Stimulated activated CD8-positive, alpha-beta memory T cell treated with anti-CD3 and anti-CD28 coated beads, Interleukin-4, amount 100 ng/mL, for 1 hour (primary cell): Measurements from ENCODE around the gene PGBD5.

ENCODE experiments used
- DNase-seq, 2 donors: peaks; one replicate each; pipeline ENCODE4 v3.0.0-alpha.2; 2020; ENCODE audit warnings: low read depth in 2 of 2, low spot score in 1 of 2

The PGBD5 gene

GRCh38 chr1:230398856-230399255, 27.3 kb downstream of the PGBD5 start:
- DNase-seq = no peak

DNA sequence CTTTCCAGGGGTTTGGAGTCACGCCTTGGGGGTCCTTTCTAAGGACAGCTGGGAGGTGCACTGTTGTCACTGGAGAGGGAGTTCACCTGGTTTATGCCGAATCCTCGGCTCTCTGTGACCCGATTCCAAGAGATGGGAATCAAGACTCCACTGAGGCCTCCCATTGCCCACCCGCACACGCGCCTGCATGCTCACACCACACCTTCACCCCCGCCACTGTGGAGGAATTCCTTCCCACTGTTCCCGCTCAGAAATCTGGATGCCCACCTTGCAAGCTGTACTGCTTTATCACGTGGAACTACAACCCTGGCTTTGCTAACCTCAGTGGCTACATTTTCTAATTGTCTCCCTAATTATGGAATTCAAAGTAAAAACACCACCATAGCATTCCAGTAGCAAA, 29.2 kb downstream of the PGBD5 start:
- no peak for DNase-seq

DNA sequence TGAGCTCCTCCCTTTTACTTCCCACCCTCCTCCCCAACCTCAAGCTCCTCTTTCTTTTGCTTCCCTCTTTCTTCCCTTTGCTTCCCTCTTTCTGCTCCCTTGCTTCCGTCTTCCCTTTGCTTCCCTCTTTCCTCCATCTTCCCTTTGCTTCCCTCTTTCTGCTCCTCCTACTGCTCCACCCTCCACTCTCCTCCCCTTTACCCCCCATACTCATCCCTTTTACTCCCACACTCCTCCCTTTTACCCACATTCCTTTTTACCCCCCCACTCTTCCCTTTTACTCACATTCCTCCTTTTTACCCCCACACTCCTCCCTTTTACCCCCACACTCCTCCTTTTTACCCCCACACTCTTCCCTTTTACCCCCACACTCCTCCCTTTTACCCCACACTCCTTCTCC, 30.2 kb downstream of the PGBD5 start:
- DNase-seq = no peak

DNA sequence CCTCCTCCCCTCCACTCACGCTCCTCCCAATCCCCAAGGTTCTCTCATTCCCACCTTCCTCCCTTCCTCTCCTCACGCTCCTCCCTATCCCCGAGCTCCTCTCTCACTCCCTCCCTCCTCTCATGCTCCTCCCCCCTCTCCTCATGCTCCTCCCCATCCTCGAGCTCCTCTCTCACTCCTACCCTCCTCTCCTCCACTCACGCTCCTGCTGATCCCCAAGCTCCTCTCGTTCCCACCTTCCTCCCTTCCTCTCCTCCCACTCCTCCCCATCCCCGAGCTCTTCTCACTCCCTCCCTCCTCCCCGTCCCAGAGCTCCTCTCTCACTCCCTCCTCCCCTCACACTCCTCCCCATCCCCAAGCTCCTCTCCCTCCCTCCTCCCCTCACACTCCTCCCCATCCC, 31.4 kb downstream of the PGBD5 start:
- no peak for DNase-seq

- DNase-seq = no peak
Measured at GRCh38 chr1:230394134-230394533, 32.0 kb downstream of the PGBD5 start.

- no peak for DNase-seq
Measured at GRCh38 chr1:230393722-230394121, 32.4 kb downstream of the PGBD5 start.

DNA sequence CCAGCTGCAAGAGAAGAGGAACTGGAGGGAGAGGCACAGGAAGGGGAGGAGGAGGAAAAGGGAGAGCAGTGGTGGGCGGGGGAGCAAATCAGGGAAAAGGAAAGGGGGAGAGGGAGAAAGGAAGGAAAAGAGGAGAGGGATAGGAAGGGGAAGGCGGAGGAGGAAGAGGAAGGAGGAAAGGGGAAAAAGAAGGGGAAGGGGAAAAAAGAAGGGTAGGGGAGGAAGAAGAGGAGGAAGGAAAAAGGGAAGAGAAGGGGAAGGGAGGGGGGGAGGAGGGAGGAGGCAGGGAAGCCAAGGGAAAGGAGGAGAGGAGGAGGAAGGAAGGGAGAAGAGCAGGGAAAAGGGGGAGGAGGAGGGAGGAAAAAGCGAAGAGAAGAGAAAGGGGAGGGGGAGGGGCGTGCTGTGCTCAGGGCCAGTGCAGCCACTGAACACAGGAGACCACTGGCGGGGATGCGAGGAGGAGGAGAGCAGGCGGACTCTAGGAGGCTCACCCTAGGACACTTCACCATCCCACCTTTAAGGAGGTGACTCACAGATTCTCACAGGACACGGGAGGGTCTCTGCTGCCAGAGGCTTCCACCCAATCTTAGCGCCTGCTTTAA, 33.1 kb downstream of the PGBD5 start:
- DNase-seq = no peak

GRCh38 chr1:230392536-230392909, 33.6 kb downstream of the PGBD5 start:
- DNase-seq = no peak

DNA sequence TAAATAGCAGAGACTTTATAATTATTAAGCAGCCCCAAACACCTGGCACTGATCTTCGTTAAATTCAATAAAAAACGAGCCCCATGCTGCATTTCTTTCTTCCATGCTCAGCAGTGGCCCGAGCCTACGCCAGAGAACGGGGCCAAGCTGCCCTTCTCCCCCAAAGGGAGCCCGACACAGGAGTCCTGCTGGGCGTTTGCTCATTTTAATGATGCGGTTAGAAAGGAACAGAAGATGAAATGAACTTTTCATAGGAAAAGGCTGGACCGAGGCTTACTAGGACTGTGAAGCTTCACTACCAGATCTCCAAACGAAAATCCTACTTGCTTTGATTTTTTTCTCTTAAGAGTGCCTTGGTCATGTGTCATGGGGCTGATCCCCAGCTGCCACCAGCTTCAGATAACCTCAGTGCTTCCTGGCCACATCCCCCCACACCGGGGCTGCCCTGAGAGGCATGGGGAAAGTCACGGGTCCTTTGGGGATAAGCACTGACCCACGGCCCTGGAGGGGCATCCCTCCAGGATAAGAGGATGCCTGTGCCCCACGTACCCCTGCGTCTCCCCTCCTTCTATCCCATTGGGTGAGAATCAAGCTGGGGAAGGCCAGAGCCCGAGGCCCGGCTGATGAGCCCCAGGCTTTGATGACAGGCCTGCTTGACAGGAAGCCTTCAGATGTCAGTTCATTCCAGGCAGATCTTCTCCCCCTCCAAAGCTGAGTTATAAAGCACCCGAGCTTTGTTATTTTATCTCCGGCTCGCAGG, 34.2 kb downstream of the PGBD5 start:
- DNase-seq = no peak

GRCh38 chr1:230390371-230390770, 35.8 kb downstream of the PGBD5 start:
- DNase-seq = no peak

- DNase-seq = no peak
Measured at GRCh38 chr1:230387876-230388275, 38.3 kb downstream of the PGBD5 start.

DNA sequence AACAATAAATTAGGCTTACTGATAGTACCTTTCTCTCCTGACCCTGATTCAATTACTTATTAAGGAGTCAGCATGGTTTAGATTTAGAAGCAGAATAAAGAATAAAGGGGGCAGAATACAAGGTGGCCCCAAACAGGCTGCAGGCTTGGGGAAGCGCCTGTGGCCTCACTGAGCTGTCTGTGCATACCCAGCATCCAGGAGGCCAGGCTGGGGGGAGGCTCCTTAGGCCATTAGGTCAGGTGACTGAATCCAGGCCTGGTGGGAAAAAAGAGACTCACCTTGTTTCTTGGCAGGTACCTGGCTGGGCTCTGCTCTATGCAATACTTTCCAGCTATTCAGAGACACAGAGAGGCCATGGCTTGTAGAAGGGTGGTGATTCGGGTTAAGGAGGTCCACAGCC, 38.8 kb downstream of the PGBD5 start:
- no peak for DNase-seq

GRCh38 chr1:230386637-230387262, 39.4 kb downstream of the PGBD5 start:
- DNase-seq = no peak

DNA sequence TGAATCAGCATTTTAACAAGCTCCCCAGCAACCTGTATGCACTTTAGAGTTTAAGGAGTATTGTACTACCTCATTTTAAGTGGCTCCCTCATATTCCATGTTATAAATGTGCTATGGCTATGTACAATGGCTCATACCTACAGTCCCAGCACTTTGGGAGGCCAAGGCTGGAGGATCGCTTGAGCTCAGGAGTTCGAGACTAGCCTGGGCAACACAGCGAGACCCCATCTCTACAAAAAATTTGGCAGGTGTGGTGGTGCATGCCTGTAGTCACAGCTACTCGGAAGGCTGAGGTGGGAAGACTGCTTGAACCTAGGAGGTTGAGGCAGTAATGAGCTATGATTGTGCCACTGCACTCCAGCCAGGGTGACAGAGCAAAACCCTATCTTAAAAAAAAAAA, 40.2 kb downstream of the PGBD5 start:
- DNase-seq = no peak

- DNase-seq = no peak
Measured at GRCh38 chr1:230385158-230385450, 41.0 kb downstream of the PGBD5 start.

GRCh38 chr1:230384380-230385157, 41.6 kb downstream of the PGBD5 start:
- DNase-seq = no peak

DNA sequence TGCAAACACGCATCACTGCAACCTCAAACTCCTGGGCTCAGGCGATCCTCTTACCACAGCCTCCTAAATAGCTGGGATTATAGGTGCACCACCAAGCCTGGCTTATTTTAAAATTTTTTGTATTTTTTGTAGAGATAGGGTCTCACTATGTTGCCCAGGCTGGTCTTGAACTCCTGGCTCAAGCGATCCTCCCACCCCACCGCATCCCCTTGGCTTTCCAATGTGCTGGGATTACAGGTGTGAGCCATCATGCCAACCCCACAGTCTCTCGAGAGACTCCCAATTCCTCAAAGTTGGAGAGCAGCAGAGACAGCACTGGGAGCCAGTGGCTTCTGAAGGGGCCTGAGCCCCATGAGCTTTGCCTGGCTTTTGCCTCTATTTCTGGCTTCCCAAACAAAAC, 42.7 kb downstream of the PGBD5 start:
- DNase-seq = no peak

DNA sequence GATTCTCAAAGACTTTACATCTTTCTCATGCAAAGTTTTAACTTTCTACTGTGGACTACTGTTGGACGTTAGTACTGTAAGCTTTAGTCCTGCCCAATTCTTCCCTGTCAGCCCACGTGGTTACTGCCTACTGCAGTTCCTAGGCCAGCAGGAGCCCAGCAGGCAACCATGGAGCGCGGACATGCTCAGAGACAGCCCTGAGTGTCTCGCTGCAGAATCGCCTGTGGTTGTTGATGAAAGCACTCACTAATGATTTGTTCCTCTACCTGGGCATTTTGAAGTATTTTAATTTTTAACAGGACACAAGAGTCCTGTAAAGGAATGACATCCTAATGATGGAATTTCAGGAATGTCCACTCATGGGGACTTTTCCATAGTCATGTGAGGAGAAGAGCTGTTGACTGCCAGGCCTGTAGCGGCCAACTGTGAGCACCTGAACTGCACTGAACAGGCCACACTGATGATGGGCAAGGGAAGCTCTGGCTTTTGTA, 44.1 kb downstream of the PGBD5 start:
- DNase-seq = no peak

- DNase-seq = no peak
Measured at GRCh38 chr1:230381585-230381984, 44.5 kb downstream of the PGBD5 start.

DNA sequence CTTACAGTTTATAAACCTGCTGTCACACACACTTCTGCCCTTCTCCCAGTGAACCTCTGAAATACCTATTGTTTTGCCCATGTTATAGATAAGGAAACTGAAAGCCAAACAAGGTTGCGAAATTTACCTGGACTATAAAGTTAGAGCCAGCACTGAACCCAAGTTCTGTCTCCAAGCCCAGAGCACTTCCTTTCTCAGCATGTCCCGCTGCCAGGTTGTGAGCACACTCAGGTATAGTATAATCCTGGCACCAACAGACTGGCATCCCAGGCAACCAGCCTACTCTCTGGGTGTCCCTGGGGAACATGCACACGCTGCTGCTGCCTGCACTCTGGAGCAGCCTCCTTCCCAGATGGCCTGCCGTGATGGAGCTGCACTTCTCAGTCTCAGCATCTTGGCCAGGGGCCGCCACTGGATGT, 45.1 kb downstream of the PGBD5 start:
- DNase-seq = no peak

DNA sequence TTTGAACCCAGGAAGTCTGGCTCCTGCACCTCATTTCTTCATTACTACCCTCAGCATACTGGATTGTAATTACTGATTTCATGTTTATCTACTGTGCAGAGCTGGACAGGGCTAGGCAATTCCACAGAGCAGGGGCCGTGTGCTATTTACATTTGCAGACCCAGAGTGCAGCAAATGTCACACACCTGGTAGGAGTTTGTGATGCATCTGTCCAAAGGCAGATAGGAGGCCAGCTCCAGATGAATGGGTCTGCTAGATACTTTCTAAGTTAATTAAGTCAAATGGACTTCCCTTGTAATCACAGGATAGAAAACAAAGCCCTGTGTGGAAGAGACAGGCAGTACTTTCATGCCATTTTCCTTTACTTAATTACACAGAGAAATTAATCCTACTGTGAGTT, 46.2 kb downstream of the PGBD5 start:
- DNase-seq = no peak

- no peak for DNase-seq
Measured at GRCh38 chr1:230379462-230379861, 46.7 kb downstream of the PGBD5 start.
